ENCODE measurements around the gene ADAMTS5. TPM values are rescaled to one million over a fixed set of nuclear protein-coding genes. Genes with fewer than 3 reads are reported as not detected.

Gene ADAMTS5
- total and polyA plus RNA-seq, 2 of the 13 experiments (the other 11 are each of a cell fraction or from before 2014, with no cell fraction given): not detected

DNA sequence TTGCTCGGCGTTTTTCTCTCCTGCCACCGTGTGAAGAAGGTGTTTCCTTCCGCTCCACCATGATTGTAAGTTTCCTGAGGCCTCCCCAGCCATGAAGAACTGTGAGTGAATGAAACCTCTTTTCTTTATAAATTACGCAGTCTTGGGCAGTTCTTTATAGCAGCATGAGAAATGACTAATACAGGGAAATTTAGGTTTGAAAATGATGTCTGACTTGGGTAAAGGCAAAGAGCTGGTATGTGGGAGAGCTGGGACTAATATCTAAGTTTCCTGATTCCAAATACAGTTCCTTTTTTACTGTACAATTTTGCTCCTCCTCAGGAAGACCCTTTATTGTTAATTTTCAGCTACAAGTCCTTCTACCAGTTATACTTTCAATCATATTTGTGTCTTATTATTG, 16.7 kb upstream of the ADAMTS5 start:
- Histone ChIP-seq H2AFZ (ENCODE audit: low read length) (no peak overlapping the region), H3K79me2 (ENCODE audit: insufficient read depth, low read length) (no peaks in the 10 kb centered on the region), H4K20me1 (ENCODE audit: insufficient read depth, low read length) (no peaks in the 10 kb centered on the region), H3K9me3 (ENCODE audit: low read length) (peaks cover 83% of the 10 kb centered on the region), H3K27me3 (ENCODE audit: control insufficient read depth in 1 of 2, insufficient read depth in 2 of 2, low read length in 2 of 2) (no peaks in the 10 kb centered on the region), H3K9ac (ENCODE audit: insufficient read depth, low read depth, low read length) (no peak overlapping the region), H3K4me1 (ENCODE audit: insufficient read depth, low read length) (no peaks in the 10 kb centered on the region), H3K27ac (ENCODE audit: extremely low read length, insufficient read depth, low read length) (no peak overlapping the region), H3K36me3 (replicated peaks in 1 of 2; ENCODE audit: control insufficient read depth in 1 of 2, insufficient read depth in 2 of 2, low read length in 2 of 2) (no peaks in the 10 kb centered on the region), H3K4me2 (ENCODE audit: low read depth, low read length) (no peak overlapping the region), H3K4me3 (replicated peaks in 1 of 3; ENCODE audit: insufficient read depth in 1 of 3, low read depth in 2 of 3, low read length in 3 of 3) (no peak overlapping the region)
- in situ Hi-C loops (cut with HindIII; ENCODE audit: extremely low pct_ligation_motif_present, low pct_unique_long_range_greater_than_20kb) (no loop called here), intact Hi-C loops (cut with micrococcal nuclease; ENCODE audit: unreplicated experiment) (no loop called here)
- CTCF ChIA-PET (ENCODE audit: low intra/inter-chr PET ratio, low total read pairs): no interaction called here
- ATAC-seq: no peak
- no TSS peak for BruUV-seq (replicated peaks)
- DNase-seq (ENCODE audit: low spot score): no peak
- TF ChIP-seq ZNF605 (CRISPR knock-in tag; IDR thresholded peaks at IDR 0.05) (no peak), SRSF9 (IDR thresholded peaks at IDR 0.05; ENCODE audit: borderline replicate concordance, insufficient read depth, low read depth, low read length, poor library complexity, severe bottlenecking) (no peak), SMAD9 (CRISPR knock-in tag; IDR thresholded peaks at IDR 0.05) (no peak), YEATS4 (CRISPR knock-in tag; IDR thresholded peaks at IDR 0.05; ENCODE audit: borderline replicate concordance) (no peak), SP2 (CRISPR knock-in tag; IDR thresholded peaks at IDR 0.05) (no peak), MZF1 (CRISPR knock-in tag; IDR thresholded peaks at IDR 0.05; ENCODE audit: borderline replicate concordance) (no peak), MIER3 (CRISPR knock-in tag; IDR thresholded peaks at IDR 0.05; ENCODE audit: borderline replicate concordance) (no peak), ZKSCAN5 (CRISPR knock-in tag; IDR thresholded peaks at IDR 0.05) (no peak)
- 0% methylated on average over 5 of the region's 5 CpGs for WGBS (ENCODE audit: low lambda C conversion rate)
- FAIRE-seq: no peak
- POLR2A ChIA-PET: no interaction called here

DNA sequence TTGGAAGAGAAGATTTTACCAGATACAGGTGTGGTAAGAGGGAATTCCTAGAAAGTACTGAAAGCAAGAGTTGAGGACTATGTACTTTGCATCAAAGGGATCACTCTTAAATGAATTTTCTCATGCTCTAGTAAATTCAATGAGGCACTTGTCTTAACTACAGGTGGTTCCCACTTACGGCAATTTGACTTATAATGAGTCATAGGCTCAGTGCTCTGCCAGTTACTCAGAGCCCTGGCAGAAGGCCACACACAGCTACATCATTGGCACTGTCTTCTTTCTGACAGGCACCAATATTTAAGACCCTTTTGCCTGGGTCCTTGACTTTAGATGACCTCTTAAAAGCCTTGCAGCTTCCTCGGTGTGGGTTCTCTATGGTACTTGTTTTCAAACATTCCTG, 15.9 kb upstream of the ADAMTS5 start:
- FAIRE-seq: no peak
- POLR2A ChIA-PET: no interaction called here
- no peak for TF ChIP-seq ZZZ3 (CRISPR knock-in tag; IDR thresholded peaks at IDR 0.05; ENCODE audit: borderline replicate concordance)
- no peak for TF ChIP-seq ZNF331 (CRISPR knock-in tag; IDR thresholded peaks at IDR 0.05)
- TF ChIP-seq KLF6 (CRISPR knock-in tag; IDR thresholded peaks at IDR 0.05): no peak
- TF ChIP-seq PAWR (CRISPR knock-in tag; IDR thresholded peaks at IDR 0.05; ENCODE audit: borderline replicate concordance): no peak
- TF ChIP-seq XBP1 (CRISPR knock-in tag; IDR thresholded peaks at IDR 0.05): no peak
- TF ChIP-seq, protein P1, sequence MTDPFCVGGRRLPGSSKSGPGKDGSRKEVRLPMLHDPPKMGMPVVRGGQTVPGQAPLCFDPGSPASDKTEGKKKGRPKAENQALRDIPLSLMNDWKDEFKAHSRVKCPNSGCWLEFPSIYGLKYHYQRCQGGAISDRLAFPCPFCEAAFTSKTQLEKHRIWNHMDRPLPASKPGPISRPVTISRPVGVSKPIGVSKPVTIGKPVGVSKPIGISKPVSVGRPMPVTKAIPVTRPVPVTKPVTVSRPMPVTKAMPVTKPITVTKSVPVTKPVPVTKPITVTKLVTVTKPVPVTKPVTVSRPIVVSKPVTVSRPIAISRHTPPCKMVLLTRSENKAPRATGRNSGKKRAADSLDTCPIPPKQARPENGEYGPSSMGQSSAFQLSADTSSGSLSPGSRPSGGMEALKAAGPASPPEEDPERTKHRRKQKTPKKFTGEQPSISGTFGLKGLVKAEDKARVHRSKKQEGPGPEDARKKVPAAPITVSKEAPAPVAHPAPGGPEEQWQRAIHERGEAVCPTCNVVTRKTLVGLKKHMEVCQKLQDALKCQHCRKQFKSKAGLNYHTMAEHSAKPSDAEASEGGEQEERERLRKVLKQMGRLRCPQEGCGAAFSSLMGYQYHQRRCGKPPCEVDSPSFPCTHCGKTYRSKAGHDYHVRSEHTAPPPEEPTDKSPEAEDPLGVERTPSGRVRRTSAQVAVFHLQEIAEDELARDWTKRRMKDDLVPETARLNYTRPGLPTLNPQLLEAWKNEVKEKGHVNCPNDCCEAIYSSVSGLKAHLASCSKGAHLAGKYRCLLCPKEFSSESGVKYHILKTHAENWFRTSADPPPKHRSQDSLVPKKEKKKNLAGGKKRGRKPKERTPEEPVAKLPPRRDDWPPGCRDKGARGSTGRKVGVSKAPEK (CRISPR knock-in tag; IDR thresholded peaks at IDR 0.05; ENCODE audit: borderline replicate concordance): no peak
- TF ChIP-seq, protein P2, sequence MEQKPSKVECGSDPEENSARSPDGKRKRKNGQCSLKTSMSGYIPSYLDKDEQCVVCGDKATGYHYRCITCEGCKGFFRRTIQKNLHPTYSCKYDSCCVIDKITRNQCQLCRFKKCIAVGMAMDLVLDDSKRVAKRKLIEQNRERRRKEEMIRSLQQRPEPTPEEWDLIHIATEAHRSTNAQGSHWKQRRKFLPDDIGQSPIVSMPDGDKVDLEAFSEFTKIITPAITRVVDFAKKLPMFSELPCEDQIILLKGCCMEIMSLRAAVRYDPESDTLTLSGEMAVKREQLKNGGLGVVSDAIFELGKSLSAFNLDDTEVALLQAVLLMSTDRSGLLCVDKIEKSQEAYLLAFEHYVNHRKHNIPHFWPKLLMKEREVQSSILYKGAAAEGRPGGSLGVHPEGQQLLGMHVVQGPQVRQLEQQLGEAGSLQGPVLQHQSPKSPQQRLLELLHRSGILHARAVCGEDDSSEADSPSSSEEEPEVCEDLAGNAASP (CRISPR knock-in tag; IDR thresholded peaks at IDR 0.05; ENCODE audit: borderline replicate concordance): no peak

More for the DNA sequence above, 15.9 kb upstream of the ADAMTS5 start:
- H4K20me1 ChIP-seq (ENCODE audit: insufficient read depth, low read length): no peaks in the 10 kb centered on the region
- no peaks in the 10 kb centered on the region for H3K79me2 ChIP-seq (ENCODE audit: insufficient read depth, low read length)
- H2AFZ ChIP-seq (ENCODE audit: low read length): no peak overlapping the region
- H3K9ac ChIP-seq (ENCODE audit: insufficient read depth, low read depth, low read length): no peak overlapping the region
- BruUV-seq (replicated peaks): no TSS peak
- no peaks in the 10 kb centered on the region for H3K4me1 ChIP-seq (ENCODE audit: insufficient read depth, low read length)
- no peak for DNase-seq (ENCODE audit: low spot score)
- no peak overlapping the region for H3K27ac ChIP-seq (ENCODE audit: extremely low read length, insufficient read depth, low read length)
- no peak overlapping the region for H3K4me2 ChIP-seq (ENCODE audit: low read depth, low read length)
- H3K9me3 ChIP-seq (ENCODE audit: low read length): peaks cover 81% of the 10 kb centered on the region
- H3K36me3 ChIP-seq (replicated peaks in 1 of 2; ENCODE audit: control insufficient read depth in 1 of 2, insufficient read depth in 2 of 2, low read length in 2 of 2): no peaks in the 10 kb centered on the region
- WGBS (ENCODE audit: low lambda C conversion rate): 0% methylated on average over 1 of the region's 2 CpGs
- CTCF ChIA-PET (ENCODE audit: low intra/inter-chr PET ratio, low total read pairs): no interaction called here
- no peak for ATAC-seq
- intact Hi-C loops (cut with micrococcal nuclease; ENCODE audit: unreplicated experiment): no loop called here
- no peak overlapping the region for H3K4me3 ChIP-seq (replicated peaks in 1 of 3; ENCODE audit: insufficient read depth in 1 of 3, low read depth in 2 of 3, low read length in 3 of 3)
- in situ Hi-C loops (cut with HindIII; ENCODE audit: extremely low pct_ligation_motif_present, low pct_unique_long_range_greater_than_20kb): no loop called here
- no peaks in the 10 kb centered on the region for H3K27me3 ChIP-seq (ENCODE audit: control insufficient read depth in 1 of 2, insufficient read depth in 2 of 2, low read length in 2 of 2)

Data from HepG2 (cell line).